Memory B cell (primary cell): ENCODE measurements around the gene BARHL2.
A peak's percentile ranks its signal among the peaks of the same experiment; 100 is the strongest.

Experiments
- ATAC-seq: fragments of 150-1000 bp; cut with Tn5 transposase; 2 replicates; pipeline ENCODE4 v1.10.0; 2021; ENCODE audit warnings: low read depth, mild to moderate bottlenecking, moderate library complexity
- DNase-seq, 2 donors: peaks; one replicate each; pipeline ENCODE4 v3.0.0; 2022; ENCODE audit warnings: low spot score in 2 of 2
- H3K27ac Mint-ChIP-seq: one replicate; pipeline ENCODE4 v1.8.0; 2022; ENCODE audit warnings: mild to moderate bottlenecking, moderate library complexity, mixed read lengths
- H3K27me3 Mint-ChIP-seq: one replicate; pipeline ENCODE4 v1.8.0; 2022; ENCODE audit warnings: mixed read lengths
- H3K36me3 Mint-ChIP-seq: one replicate; pipeline ENCODE4 v1.8.0; 2022; ENCODE audit warnings: mild to moderate bottlenecking, mixed read lengths
- H3K4me1 Mint-ChIP-seq: one replicate; pipeline ENCODE4 v1.8.0; 2022; ENCODE audit warnings: mixed read lengths
- H3K4me3 Mint-ChIP-seq: one replicate; pipeline ENCODE4 v1.8.0; 2022; ENCODE audit warnings: mild to moderate bottlenecking, moderate library complexity, mixed read lengths
- H3K9me3 Mint-ChIP-seq: one replicate; pipeline ENCODE4 v1.8.0; 2022; ENCODE audit warnings: mixed read lengths

Gene BARHL2

GRCh38 chr1:90728502-90729287, 11.6 kb upstream of the BARHL2 start:
- Mint-ChIP-seq H3K27me3 (peaks cover 44% of the 10 kb centered on the region), H3K4me1 (peaks cover 24% of the 10 kb centered on the region), H3K4me3 (peak overlapping the region; percentile 11), H3K27ac (no peak overlapping the region), H3K36me3 (peaks cover 4% of the 10 kb centered on the region), H3K9me3 (peaks cover 7% of the 10 kb centered on the region)
- DNase-seq: no peak
- no peak for ATAC-seq

- ATAC-seq (no peak), DNase-seq (no peak)
- Mint-ChIP-seq H3K4me1 (peaks cover 27% of the 10 kb centered on the region), H3K27me3 (peaks cover 47% of the 10 kb centered on the region), H3K4me3 (no peak overlapping the region), H3K9me3 (peaks cover 7% of the 10 kb centered on the region), H3K36me3 (peaks cover 6% of the 10 kb centered on the region), H3K27ac (no peak overlapping the region)
Measured at GRCh38 chr1:90727917-90728501, 10.9 kb upstream of the BARHL2 start.

- ATAC-seq: no peak
- H3K4me3 Mint-ChIP-seq: no peak overlapping the region
- H3K9me3 Mint-ChIP-seq: peaks cover 7% of the 10 kb centered on the region
- no peak for DNase-seq
- H3K36me3 Mint-ChIP-seq: peaks cover 6% of the 10 kb centered on the region
- H3K27me3 Mint-ChIP-seq: peaks cover 45% of the 10 kb centered on the region
- H3K4me1 Mint-ChIP-seq: peaks cover 29% of the 10 kb centered on the region
- H3K27ac Mint-ChIP-seq: no peak overlapping the region
Measured at GRCh38 chr1:90726986-90727480, 9.9 kb upstream of the BARHL2 start.

- DNase-seq (no peak), ATAC-seq (no peak)
- H3K36me3 Mint-ChIP-seq: peaks cover 6% of the 10 kb centered on the region
- peaks cover 7% of the 10 kb centered on the region for H3K9me3 Mint-ChIP-seq
- peak overlapping the region; percentile 25 for H3K27ac Mint-ChIP-seq
- no peak overlapping the region for H3K4me3 Mint-ChIP-seq
- peaks cover 29% of the 10 kb centered on the region for H3K4me1 Mint-ChIP-seq
- peaks cover 49% of the 10 kb centered on the region for H3K27me3 Mint-ChIP-seq
Measured at GRCh38 chr1:90726425-90726985, 9.4 kb upstream of the BARHL2 start.

GRCh38 chr1:90725657-90726424, 8.7 kb upstream of the BARHL2 start:
- H3K36me3 Mint-ChIP-seq: peaks cover 6% of the 10 kb centered on the region
- peaks cover 25% of the 10 kb centered on the region for H3K4me1 Mint-ChIP-seq

GRCh38 chr1:90724926-90725656, 8.0 kb upstream of the BARHL2 start:
- DNase-seq: no peak
- Mint-ChIP-seq H3K27ac (peak overlapping the region; percentile 77), H3K36me3 (peaks cover 6% of the 10 kb centered on the region), H3K9me3 (peaks cover 7% of the 10 kb centered on the region), H3K27me3 (peaks cover 47% of the 10 kb centered on the region), H3K4me1 (peaks cover 20% of the 10 kb centered on the region), H3K4me3 (no peak overlapping the region)
- ATAC-seq: no peak

More at GRCh38 chr1:90725657-90726424, 8.7 kb upstream of the BARHL2 start:
- ATAC-seq (no peak), DNase-seq (no peak)
- peaks cover 47% of the 10 kb centered on the region for H3K27me3 Mint-ChIP-seq
- no peak overlapping the region for H3K4me3 Mint-ChIP-seq
- peak overlapping the region; percentile 25 for H3K27ac Mint-ChIP-seq
- H3K9me3 Mint-ChIP-seq: peaks cover 7% of the 10 kb centered on the region

GRCh38 chr1:90724361-90724760, 7.3 kb upstream of the BARHL2 start:
- Mint-ChIP-seq H3K9me3 (peaks cover 8% of the 10 kb centered on the region), H3K27me3 (peaks cover 47% of the 10 kb centered on the region), H3K27ac (peak overlapping the region; percentile 77), H3K36me3 (peaks cover 8% of the 10 kb centered on the region), H3K4me1 (peaks cover 18% of the 10 kb centered on the region), H3K4me3 (no peak overlapping the region)
- DNase-seq (no peak), ATAC-seq (no peak)

GRCh38 chr1:90723590-90724108, 6.5 kb upstream of the BARHL2 start:
- Mint-ChIP-seq H3K27me3 (peaks cover 49% of the 10 kb centered on the region), H3K36me3 (peaks cover 8% of the 10 kb centered on the region), H3K27ac (peak overlapping the region; percentile 77), H3K4me1 (peaks cover 15% of the 10 kb centered on the region), H3K4me3 (peak overlapping the region; percentile 59), H3K9me3 (peaks cover 8% of the 10 kb centered on the region)
- DNase-seq (no peak), ATAC-seq (no peak)

GRCh38 chr1:90722874-90723589, 5.9 kb upstream of the BARHL2 start:
- H3K4me1 Mint-ChIP-seq: peaks cover 14% of the 10 kb centered on the region
- ATAC-seq: no peak
- H3K9me3 Mint-ChIP-seq: peaks cover 6% of the 10 kb centered on the region
- H3K36me3 Mint-ChIP-seq: peaks cover 8% of the 10 kb centered on the region
- no peak for DNase-seq
- peaks cover 47% of the 10 kb centered on the region for H3K27me3 Mint-ChIP-seq
- peak overlapping the region; percentile 59 for H3K4me3 Mint-ChIP-seq
- H3K27ac Mint-ChIP-seq: no peak overlapping the region

- Mint-ChIP-seq H3K4me3 (no peak overlapping the region), H3K4me1 (peaks cover 12% of the 10 kb centered on the region), H3K27ac (no peak overlapping the region), H3K36me3 (peaks cover 9% of the 10 kb centered on the region), H3K9me3 (peaks cover 6% of the 10 kb centered on the region), H3K27me3 (peaks cover 47% of the 10 kb centered on the region)
- ATAC-seq (peak; percentile 37), DNase-seq (peak; percentile 47 to 52)
Measured at GRCh38 chr1:90721210-90722194, 4.4 kb upstream of the BARHL2 start.

GRCh38 chr1:90720145-90720636, 3.1 kb upstream of the BARHL2 start:
- H3K9me3 Mint-ChIP-seq: peaks cover 4% of the 10 kb centered on the region
- no peak overlapping the region for H3K27ac Mint-ChIP-seq
- peaks cover 8% of the 10 kb centered on the region for H3K4me1 Mint-ChIP-seq
- H3K4me3 Mint-ChIP-seq: no peak overlapping the region
- no peak for ATAC-seq
- peaks cover 41% of the 10 kb centered on the region for H3K27me3 Mint-ChIP-seq
- H3K36me3 Mint-ChIP-seq: peaks cover 10% of the 10 kb centered on the region
- no peak for DNase-seq
